NCI-H187 treated with DMSO at 0.1 percent for 48 hours (cell line): Measurements from ENCODE around the gene KCNH6.

Experiments used
- DNase-seq: peaks from one replicate; lab custom pipeline; 2025; lab: John Stamatoyannopoulos, UW

The KCNH6 gene

GRCh38 chr17:63511331-63511730 lies 11.8 kb upstream of the KCNH6 start:
- DNase-seq, result no peak

- no peak for DNase-seq
These were observed 10.8 kb upstream of the KCNH6 start for GRCh38 chr17:63512388-63512787.

GRCh38 chr17:63512896-63513644 lies 10.1 kb upstream of the KCNH6 start:
- no peak for DNase-seq

GRCh38 chr17:63514477-63514876 lies 8.7 kb upstream of the KCNH6 start:
- DNase-seq, result no peak

GRCh38 chr17:63514974-63515373 lies 8.2 kb upstream of the KCNH6 start:
- DNase-seq, result no peak

GRCh38 chr17:63515426-63515825 lies 7.7 kb upstream of the KCNH6 start:
- no peak for DNase-seq

GRCh38 chr17:63516910-63517824 lies 6.0 kb upstream of the KCNH6 start:
- DNase-seq, result no peak

GRCh38 chr17:63517825-63518534 lies 5.2 kb upstream of the KCNH6 start:
- no peak for DNase-seq

GRCh38 chr17:63519116-63519881 lies 3.9 kb upstream of the KCNH6 start:
- DNase-seq, result no peak

- peak; percentile 59 for DNase-seq
These were observed 2.9 kb upstream of the KCNH6 start for GRCh38 chr17:63519972-63520882.

- no peak for DNase-seq
These were observed 893 bp downstream of the KCNH6 start for GRCh38 chr17:63524051-63524450.

GRCh38 chr17:63525190-63525946 lies 2.2 kb downstream of the KCNH6 start:
- peak; percentile 35 for DNase-seq

- no peak for DNase-seq
These were observed 3.7 kb downstream of the KCNH6 start for GRCh38 chr17:63526861-63527260.

- DNase-seq, result no peak
These were observed 5.0 kb downstream of the KCNH6 start for GRCh38 chr17:63528183-63528582.

GRCh38 chr17:63529711-63530556 lies 6.8 kb downstream of the KCNH6 start:
- DNase-seq, result no peak

GRCh38 chr17:63530557-63531021 lies 7.4 kb downstream of the KCNH6 start:
- no peak for DNase-seq

GRCh38 chr17:63531022-63531965 lies 8.1 kb downstream of the KCNH6 start:
- DNase-seq, result no peak
